ENCODE measurements around the gene CLSTN1.
A peak's percentile ranks its signal among the peaks of the same experiment; 100 is the strongest.
"Not testable (repeated sequence)": the region's sequence is repeated elsewhere in the genome, so short reads cannot be mapped to it uniquely, and the experiment has no call there.

The CLSTN1 gene

GRCh38 chr1:9794081-9794480 lies 29.7 kb downstream of the CLSTN1 start:
- no peak for DNase-seq

- DNase-seq = no peak
These were observed 30.5 kb downstream of the CLSTN1 start for GRCh38 chr1:9793291-9793690.

- DNase-seq = no peak
These were observed 31.4 kb downstream of the CLSTN1 start for GRCh38 chr1:9792156-9793042.

GRCh38 chr1:9789700-9790099 lies 34.1 kb downstream of the CLSTN1 start:
- not testable (repeated sequence) for DNase-seq

GRCh38 chr1:9787702-9788101 lies 36.1 kb downstream of the CLSTN1 start:
- peak; percentile 62 for DNase-seq

- no peak for DNase-seq
These were observed 38.4 kb downstream of the CLSTN1 start for GRCh38 chr1:9785406-9785805.

GRCh38 chr1:9784508-9785133 lies 39.1 kb downstream of the CLSTN1 start:
- peak; percentile 80 for DNase-seq

- no peak for DNase-seq
These were observed 40.9 kb downstream of the CLSTN1 start for GRCh38 chr1:9782897-9783296.

GRCh38 chr1:9782116-9782751 lies 41.5 kb downstream of the CLSTN1 start:
- DNase-seq = no peak

GRCh38 chr1:9780554-9781110 lies 43.1 kb downstream of the CLSTN1 start:
- no peak for DNase-seq

GRCh38 chr1:9778905-9779304 lies 44.9 kb downstream of the CLSTN1 start:
- no peak for DNase-seq

- DNase-seq = no peak
These were observed 47.1 kb downstream of the CLSTN1 start for GRCh38 chr1:9776685-9777084.

GRCh38 chr1:9774712-9775679 lies 48.8 kb downstream of the CLSTN1 start:
- no peak for DNase-seq

GRCh38 chr1:9770298-9770697 lies 53.5 kb downstream of the CLSTN1 start:
- DNase-seq = no peak

GRCh38 chr1:9768983-9769382 lies 54.8 kb downstream of the CLSTN1 start:
- no peak for DNase-seq

- peak; percentile 6 for DNase-seq
These were observed 55.6 kb downstream of the CLSTN1 start for GRCh38 chr1:9767964-9768668.

GRCh38 chr1:9766759-9767442 lies 56.9 kb downstream of the CLSTN1 start:
- DNase-seq = no peak

- no peak for DNase-seq
These were observed 59.2 kb downstream of the CLSTN1 start for GRCh38 chr1:9764550-9764949.

- DNase-seq = no peak
These were observed 59.9 kb downstream of the CLSTN1 start for GRCh38 chr1:9763914-9764313.

GRCh38 chr1:9762446-9762845 lies 61.3 kb downstream of the CLSTN1 start:
- not testable (repeated sequence) for DNase-seq

GRCh38 chr1:9761855-9762254 lies 61.9 kb downstream of the CLSTN1 start:
- DNase-seq = no peak

All from CD4-positive, alpha-beta T cell treated with Interleukin-17A for 4 hours (primary cell).